HEK293 (cell line): Measurements from ENCODE around the gene NUFIP1.

Experiments
- BCL11B ChIP-seq: fragments of 450-650 bp; formaldehyde crosslinking; IDR thresholded peaks from 2 replicates; pipeline ENCODE4 v1.5.1; 2016; ENCODE audit warnings: low read depth, missing biosample characterization, missing genetic modification characterization
- PRDM10 ChIP-seq: fragments of 450-650 bp; formaldehyde crosslinking; IDR thresholded peaks from 2 replicates; pipeline ENCODE4 v1.5.1; 2016; ENCODE audit warnings: missing biosample characterization, missing genetic modification characterization
- PRDM6 ChIP-seq: fragments of 450-650 bp; formaldehyde crosslinking; IDR thresholded peaks from 2 replicates; pipeline ENCODE4 v1.5.1; 2017; ENCODE audit warnings: missing biosample characterization, missing genetic modification characterization
- SCRT2 ChIP-seq: fragments of 450-650 bp; formaldehyde crosslinking; IDR thresholded peaks from 2 replicates; pipeline ENCODE4 v1.5.1; 2016; ENCODE audit warnings: missing biosample characterization, missing genetic modification characterization
- SP2 ChIP-seq: fragments of 450-650 bp; formaldehyde crosslinking; IDR thresholded peaks from 2 replicates; pipeline ENCODE4 v1.5.1; 2016; ENCODE audit warnings: missing biosample characterization, missing genetic modification characterization
- TSHZ1 ChIP-seq: fragments of 450-650 bp; formaldehyde crosslinking; IDR thresholded peaks from 2 replicates; pipeline ENCODE4 v1.5.1; 2016; ENCODE audit warnings: missing biosample characterization, missing genetic modification characterization, borderline replicate concordance
- WT1 ChIP-seq: fragments of 450-650 bp; formaldehyde crosslinking; IDR thresholded peaks from 2 replicates; pipeline ENCODE4 v1.5.1; 2016; ENCODE audit warnings: missing biosample characterization, missing genetic modification characterization
- YY1 ChIP-seq: fragments of 450-650 bp; formaldehyde crosslinking; IDR thresholded peaks from 2 replicates; pipeline ENCODE4 v1.5.1; 2018; ENCODE audit warnings: missing biosample characterization, missing genetic modification characterization
- ZBTB49 ChIP-seq: fragments of 450-650 bp; formaldehyde crosslinking; IDR thresholded peaks from 2 replicates; pipeline ENCODE4 v1.5.1; 2016; ENCODE audit warnings: missing biosample characterization, missing genetic modification characterization, low read depth
- ZFP3 ChIP-seq: fragments of 450-650 bp; formaldehyde crosslinking; IDR thresholded peaks from 2 replicates; pipeline ENCODE4 v1.5.1; 2016; ENCODE audit warnings: low read depth, missing biosample characterization, missing genetic modification characterization
- ZNF133 ChIP-seq: fragments of 450-650 bp; formaldehyde crosslinking; IDR thresholded peaks from 2 replicates; pipeline ENCODE4 v1.5.1; 2016; ENCODE audit warnings: missing biosample characterization, missing genetic modification characterization
- ZNF140 ChIP-seq: fragments of 450-650 bp; formaldehyde crosslinking; IDR thresholded peaks from 2 replicates; pipeline ENCODE4 v1.5.1; 2016; ENCODE audit warnings: missing biosample characterization, missing genetic modification characterization
- ZNF169 ChIP-seq: fragments of 450-650 bp; formaldehyde crosslinking; IDR thresholded peaks from 2 replicates; pipeline ENCODE4 v1.5.1; 2016; ENCODE audit warnings: missing biosample characterization, missing genetic modification characterization
- ZNF239 ChIP-seq: fragments of 450-650 bp; formaldehyde crosslinking; IDR thresholded peaks from 2 replicates; pipeline ENCODE4 v1.5.1; 2016; ENCODE audit warnings: missing biosample characterization, missing genetic modification characterization
- ZNF292 ChIP-seq: fragments of 450-650 bp; formaldehyde crosslinking; IDR thresholded peaks from 2 replicates; pipeline ENCODE4 v1.5.1; 2016; ENCODE audit warnings: low read depth, missing biosample characterization, missing genetic modification characterization, borderline replicate concordance
- ZNF350 ChIP-seq: fragments of 450-650 bp; formaldehyde crosslinking; IDR thresholded peaks from 2 replicates; pipeline ENCODE4 v1.5.0; 2017; ENCODE audit warnings: missing biosample characterization, mild to moderate bottlenecking, missing genetic modification characterization
- ZNF354C ChIP-seq: fragments of 450-650 bp; formaldehyde crosslinking; IDR thresholded peaks from 2 replicates; pipeline ENCODE4 v1.5.1; 2016; ENCODE audit warnings: missing biosample characterization, missing genetic modification characterization, low read depth, borderline replicate concordance
- ZNF394 ChIP-seq: fragments of 450-650 bp; formaldehyde crosslinking; IDR thresholded peaks from 2 replicates; pipeline ENCODE4 v1.5.1; 2016; ENCODE audit warnings: missing biosample characterization, missing genetic modification characterization, mild to moderate bottlenecking, moderate library complexity, borderline replicate concordance
- ZNF510 ChIP-seq: fragments of 450-650 bp; formaldehyde crosslinking; IDR thresholded peaks from 2 replicates; pipeline ENCODE4 v1.5.1; 2018; ENCODE audit warnings: mild to moderate bottlenecking, missing genetic modification characterization, missing biosample characterization; ENCODE audit not compliant: insufficient replicate concordance
- ZNF664 ChIP-seq: fragments of 450-650 bp; formaldehyde crosslinking; IDR thresholded peaks from 2 replicates; pipeline ENCODE4 v1.5.1; 2016; ENCODE audit warnings: missing biosample characterization, missing genetic modification characterization
- ZNF670 ChIP-seq: fragments of 450-650 bp; formaldehyde crosslinking; IDR thresholded peaks from 2 replicates; pipeline ENCODE4 v1.5.1; 2016; ENCODE audit warnings: missing biosample characterization, missing genetic modification characterization, low read depth
- ZNF692 ChIP-seq: fragments of 450-650 bp; formaldehyde crosslinking; IDR thresholded peaks from 2 replicates; pipeline ENCODE4 v1.5.1; 2016; ENCODE audit warnings: missing biosample characterization, missing genetic modification characterization
- ZNF76 ChIP-seq: fragments of 450-650 bp; formaldehyde crosslinking; IDR thresholded peaks from 2 replicates; pipeline ENCODE4; 2016; ENCODE audit warnings: low read depth, missing biosample characterization, missing genetic modification characterization, borderline replicate concordance
- ZNF768 ChIP-seq: fragments of 450-650 bp; formaldehyde crosslinking; IDR thresholded peaks from 2 replicates; pipeline ENCODE4 v1.5.1; 2018; ENCODE audit warnings: missing biosample characterization, mild to moderate bottlenecking, missing genetic modification characterization
- ZNF776 ChIP-seq: fragments of 450-650 bp; formaldehyde crosslinking; IDR thresholded peaks from 2 replicates; pipeline ENCODE4 v1.5.0; 2017; ENCODE audit warnings: missing biosample characterization, missing genetic modification characterization, borderline replicate concordance
- ZNF791 ChIP-seq: fragments of 450-650 bp; formaldehyde crosslinking; IDR thresholded peaks from 2 replicates; pipeline ENCODE4 v1.5.1; 2016; ENCODE audit warnings: missing biosample characterization, missing genetic modification characterization

Gene NUFIP1

GRCh38 chr13:44989071-44989889 lies at the start of gene NUFIP1, which contains the start of gene GPALPP1 (continued):
- TF ChIP-seq ZNF350 (tag by site-specific recombination) (no peak), ZNF292 (no peak), ZBTB49 (no peak), WT1 (tag by site-specific recombination) (no peak), ZFP3 (no peak), ZNF692 (tag by site-specific recombination) (no peak; the same call in 1 of the 2 replicates), YY1 (peak; percentile 86), ZNF768 (tag by site-specific recombination) (no peak), ZNF354C (tag by site-specific recombination) (no peak), PRDM10 (tag by site-specific recombination) (0 out of 2 replicates have a peak, but pooled peaks have one; percentile 26), TSHZ1 (tag by site-specific recombination) (no peak), ZNF169 (tag by site-specific recombination) (no peak), ZNF776 (tag by site-specific recombination) (no peak), ZNF76 (tag by site-specific recombination) (peak; percentile 49; the same call in 1 of the 2 replicates), ZNF239 (tag by site-specific recombination) (no peak), ZNF664 (no peak), ZNF133 (no peak), SP2 (tag by site-specific recombination) (peak; percentile 83), SCRT2 (tag by site-specific recombination) (no peak), ZNF140 (tag by site-specific recombination) (no peak), ZNF394 (tag by site-specific recombination) (no peak; the same call in 1 of the 2 replicates), ZNF510 (tag by site-specific recombination) (no peak), BCL11B (no peak), ZNF791 (tag by site-specific recombination) (no peak), ZNF670 (tag by site-specific recombination) (no peak), PRDM6 (tag by site-specific recombination) (no peak)
